ENCODE measurements around the gene UBTD1.

- TF ChIP-seq POLR2A (IDR thresholded peaks at IDR 0.05; ENCODE audit: low read depth, low read length) (no peak), TAF1 (IDR thresholded peaks at IDR 0.05; ENCODE audit: low read depth, low read length) (no peak), POLR2AphosphoS5 (IDR thresholded peaks at IDR 0.05; ENCODE audit: low read depth, low read length) (no peak), SPI1 (IDR thresholded peaks at IDR 0.05; ENCODE audit: low read depth, low read length) (peak; percentile 78)
Measured at GRCh38 chr10:97506199-97506991, 7.7 kb downstream of the UBTD1 start.
